ENCODE measurements around the gene PPP5C. TPM values are rescaled to one million over a fixed set of nuclear protein-coding genes. Genes with fewer than 3 reads are reported as not detected.

The PPP5C gene
- total and polyA plus RNA-seq, 2 of the 8 experiments (the other 6 are each of a cell fraction or from before 2014, with no cell fraction given): 112 to 156 TPM

GRCh38 chr19:46393456-46394401 lies 46.8 kb downstream of the PPP5C start (continued):
- TF ChIP-seq PHF8 (conservative IDR thresholded peaks at IDR 0.05; ENCODE audit: low read depth, low read length): no peak
- no peak for TF ChIP-seq CHD1 (IDR thresholded peaks at IDR 0.05; ENCODE audit: low read depth, low read length)

Measured in H1 (cell line).